DND-41 (cell line): Measurements from ENCODE around the gene MRPL20.

ENCODE experiments used
- EZH2 ChIP-seq: IDR thresholded peaks from 3 replicates; pipeline ENCODE4 v1.6.1; 2012; ENCODE audit warnings: borderline replicate concordance, low read depth, mild to moderate bottlenecking, moderate library complexity, low read length, inconsistent platforms; ENCODE audit not compliant: severe bottlenecking
- TF ChIP-seq, protein P1 (sequence below): IDR thresholded peaks from 2 replicates; pipeline ENCODE4 v1.5.1; 2012; ENCODE audit warnings: borderline replicate concordance, low read length, moderate library complexity, mild to moderate bottlenecking; ENCODE audit not compliant: poor library complexity, severe bottlenecking; ENCODE audit errors: extremely low read depth

GRCh38 chr1:1374589-1374928 lies 32.5 kb downstream of the MRPL20 start:
- no peak for TF ChIP-seq EZH2
- TF ChIP-seq, protein P1, sequence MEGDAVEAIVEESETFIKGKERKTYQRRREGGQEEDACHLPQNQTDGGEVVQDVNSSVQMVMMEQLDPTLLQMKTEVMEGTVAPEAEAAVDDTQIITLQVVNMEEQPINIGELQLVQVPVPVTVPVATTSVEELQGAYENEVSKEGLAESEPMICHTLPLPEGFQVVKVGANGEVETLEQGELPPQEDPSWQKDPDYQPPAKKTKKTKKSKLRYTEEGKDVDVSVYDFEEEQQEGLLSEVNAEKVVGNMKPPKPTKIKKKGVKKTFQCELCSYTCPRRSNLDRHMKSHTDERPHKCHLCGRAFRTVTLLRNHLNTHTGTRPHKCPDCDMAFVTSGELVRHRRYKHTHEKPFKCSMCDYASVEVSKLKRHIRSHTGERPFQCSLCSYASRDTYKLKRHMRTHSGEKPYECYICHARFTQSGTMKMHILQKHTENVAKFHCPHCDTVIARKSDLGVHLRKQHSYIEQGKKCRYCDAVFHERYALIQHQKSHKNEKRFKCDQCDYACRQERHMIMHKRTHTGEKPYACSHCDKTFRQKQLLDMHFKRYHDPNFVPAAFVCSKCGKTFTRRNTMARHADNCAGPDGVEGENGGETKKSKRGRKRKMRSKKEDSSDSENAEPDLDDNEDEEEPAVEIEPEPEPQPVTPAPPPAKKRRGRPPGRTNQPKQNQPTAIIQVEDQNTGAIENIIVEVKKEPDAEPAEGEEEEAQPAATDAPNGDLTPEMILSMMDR: no peak
